C1 segment of cervical spinal cord (tissue), 14 donors: ENCODE data around the gene TSR3.
A peak's percentile ranks its signal among the peaks of the same experiment; 100 is the strongest.

ENCODE experiments used
- DNase-seq, 14 donors: peaks; one replicate each; lab custom pipeline; 2025; lab: John Stamatoyannopoulos, UW

TSR3 gene

DNA sequence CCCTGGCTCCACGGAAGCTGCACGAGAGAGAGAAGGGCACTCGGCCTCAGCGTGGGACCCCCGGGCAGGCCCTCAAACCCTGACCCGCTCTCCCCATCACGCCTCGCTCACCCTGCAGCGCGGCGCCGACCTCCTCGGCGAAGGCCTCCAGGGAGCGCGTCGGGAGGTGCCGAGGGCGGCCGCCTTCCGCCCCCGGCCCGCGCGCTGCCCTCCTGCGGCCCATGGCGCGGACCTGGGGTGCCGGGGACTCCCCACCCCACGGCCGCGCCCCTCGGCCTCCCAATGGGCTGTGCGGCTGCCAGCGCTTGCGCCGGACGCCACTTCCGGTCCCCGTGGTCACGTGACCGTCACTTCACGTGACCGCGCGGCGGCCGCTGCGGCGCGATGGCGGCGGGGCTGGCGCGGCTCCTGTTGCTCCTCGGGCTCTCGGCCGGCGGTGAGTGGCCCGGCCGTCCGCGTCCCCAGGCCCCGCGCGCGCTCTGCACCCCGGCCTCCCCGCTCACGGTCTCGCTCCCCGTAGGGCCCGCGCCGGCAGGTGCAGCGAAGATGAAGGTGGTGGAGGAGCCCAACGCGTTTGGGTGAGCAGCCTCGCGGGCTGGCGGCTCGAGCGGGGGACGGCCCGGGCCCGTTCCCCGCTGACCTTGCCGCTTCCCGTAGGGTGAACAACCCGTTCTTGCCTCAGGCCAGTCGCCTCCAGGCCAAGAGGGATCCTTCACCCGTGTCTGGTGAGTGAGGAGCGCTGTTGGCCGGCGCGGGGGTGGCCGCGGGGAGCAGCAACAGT lies at the start of gene TSR3, which contains the start of gene GNPTG:
Gene TSR3, minus strand, starts transcription at position 297 of the 781 bp plus-strand sequence. Its CDS starts 74 bp downstream, at position 223.
Gene GNPTG, plus strand, starts transcription at position 350 of the 781 bp plus-strand sequence. Its CDS starts 35 bp downstream, at position 385.
- DNase-seq, result peak in 13 of 14 donors; percentile 41 to 89 (median 66)

DNA sequence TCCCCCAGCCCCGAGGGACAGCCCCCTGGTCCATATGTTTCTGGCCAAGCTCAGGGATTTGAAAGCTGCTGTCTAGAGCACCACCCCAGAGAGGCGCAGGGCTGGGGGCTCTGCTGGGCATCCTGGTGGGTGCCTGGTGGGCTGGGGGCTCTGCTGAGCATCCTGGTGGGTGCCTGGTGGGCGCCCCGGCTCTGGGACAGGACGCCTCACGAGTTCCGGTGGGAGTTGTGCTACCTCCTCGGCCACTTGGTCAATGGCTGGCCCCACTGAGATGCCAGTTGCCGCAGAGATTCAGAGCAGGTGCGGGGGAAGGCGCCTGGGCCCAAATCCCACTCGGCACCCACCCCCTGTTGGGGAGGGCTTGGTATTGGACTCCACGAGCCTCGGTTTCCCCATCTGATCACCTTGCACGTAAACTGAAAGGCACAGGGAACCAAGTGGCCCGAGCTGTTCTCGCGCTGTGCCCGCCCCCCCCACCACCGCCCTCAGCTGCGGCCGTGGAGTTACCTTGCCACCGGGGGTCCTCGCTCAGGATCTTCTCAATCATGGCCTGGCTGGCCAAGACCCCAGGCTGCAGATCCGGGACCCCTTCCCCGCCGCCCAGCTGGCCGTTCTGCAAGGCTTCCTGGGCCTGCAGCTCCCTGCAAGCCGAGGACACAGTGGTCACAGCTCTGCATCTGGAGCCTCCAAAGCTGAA lies 49.5 kb upstream of the TSR3 start:
- no peak for DNase-seq

DNA sequence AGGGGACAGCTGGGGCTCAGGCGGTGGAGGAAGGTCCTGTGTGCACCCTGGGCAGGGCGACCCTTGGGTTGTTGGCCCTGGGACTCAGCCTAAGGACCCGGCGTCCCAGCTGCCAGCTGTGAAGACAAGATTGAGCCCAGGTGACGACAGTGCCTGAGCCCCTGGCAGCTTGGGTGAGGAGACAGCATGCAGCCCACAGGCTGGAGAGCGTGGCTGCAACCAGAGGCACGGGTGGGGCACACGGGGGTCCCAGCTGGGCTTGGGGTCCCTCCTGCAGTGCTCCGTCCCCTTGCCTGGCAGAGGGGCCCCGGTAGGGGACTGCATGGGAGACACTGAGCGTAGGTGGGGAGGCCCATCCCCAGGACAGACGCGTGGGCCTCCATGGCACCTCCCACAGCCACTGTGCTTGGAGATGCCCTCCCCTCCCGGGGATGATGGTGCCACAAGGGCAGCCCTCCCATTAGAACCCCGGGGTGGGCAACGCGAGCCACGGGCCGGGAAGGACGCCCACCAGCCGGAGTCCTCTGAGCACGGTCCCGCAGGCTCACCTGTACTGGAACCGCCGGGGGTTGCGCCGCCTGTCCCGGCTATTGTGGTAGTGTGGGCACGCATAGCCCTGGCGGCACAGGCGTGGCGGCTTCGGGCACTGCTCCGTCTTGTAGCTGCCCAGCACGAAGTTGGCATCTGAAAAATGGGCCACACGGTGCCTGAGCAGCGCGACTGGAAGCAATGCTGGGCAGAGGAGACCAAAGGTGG lies 47.3 kb upstream of the TSR3 start:
- DNase-seq, result no peak

- DNase-seq, result no peak
These were observed 46.7 kb upstream of the TSR3 start for GRCh38 chr16:1398351-1398750.

GRCh38 chr16:1397779-1398178 lies 46.1 kb upstream of the TSR3 start:
- DNase-seq, result no peak

- DNase-seq, result no peak
These were observed 43.9 kb upstream of the TSR3 start for GRCh38 chr16:1395444-1396031.

- no peak for DNase-seq
These were observed 42.8 kb upstream of the TSR3 start for GRCh38 chr16:1394367-1394951.

DNA sequence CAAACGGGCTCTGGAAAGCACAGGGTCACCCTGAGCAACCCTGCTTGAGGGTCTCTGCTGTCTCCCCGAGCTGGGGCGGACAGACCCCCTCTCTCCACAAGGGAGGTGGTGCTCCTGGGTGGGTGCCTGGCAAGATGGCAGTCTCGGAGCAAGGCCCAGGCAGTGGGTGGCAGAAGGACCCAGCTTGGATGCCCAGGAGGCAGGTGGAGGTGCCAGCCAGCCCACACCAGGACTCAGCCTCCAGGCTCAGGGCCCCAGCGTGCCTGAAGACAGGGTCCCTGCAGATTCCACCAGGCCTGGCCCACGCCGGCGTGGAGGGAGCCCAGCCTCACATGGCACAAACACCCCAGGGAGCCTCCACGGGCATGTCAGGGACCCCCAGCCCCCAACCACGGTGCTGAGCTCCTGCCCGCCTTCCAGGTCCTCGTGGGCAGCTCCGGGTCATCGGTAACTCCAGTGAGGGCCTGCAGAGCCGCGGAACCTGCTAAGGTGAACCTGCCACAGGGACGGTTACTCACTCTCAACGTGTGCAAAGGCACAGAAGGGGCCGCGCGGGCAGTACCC lies 42.0 kb upstream of the TSR3 start:
- no peak for DNase-seq

GRCh38 chr16:1392826-1393225 lies 41.1 kb upstream of the TSR3 start:
- no peak for DNase-seq

- DNase-seq, result no peak
These were observed 38.6 kb upstream of the TSR3 start for GRCh38 chr16:1390239-1390779.

DNA sequence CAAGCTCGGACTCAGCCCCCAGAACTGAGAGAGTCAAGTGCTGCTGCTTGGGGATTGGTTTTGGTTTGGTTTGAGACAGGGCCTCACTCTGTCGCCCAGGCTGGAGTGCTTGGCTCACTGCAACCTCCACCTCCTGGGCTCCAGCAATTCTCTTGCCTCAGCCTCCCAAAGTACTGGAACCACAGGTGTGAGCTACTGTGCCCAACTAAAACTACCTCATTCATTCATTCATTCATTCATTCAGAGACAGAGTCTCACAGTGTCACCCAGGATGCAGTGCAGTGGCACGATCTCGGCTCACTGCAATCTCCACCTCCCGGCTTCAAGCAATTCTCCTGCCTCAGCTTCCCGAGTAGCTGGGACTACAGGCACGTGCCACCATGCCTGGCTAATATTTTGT lies 38.1 kb upstream of the TSR3 start:
- DNase-seq, result no peak

DNA sequence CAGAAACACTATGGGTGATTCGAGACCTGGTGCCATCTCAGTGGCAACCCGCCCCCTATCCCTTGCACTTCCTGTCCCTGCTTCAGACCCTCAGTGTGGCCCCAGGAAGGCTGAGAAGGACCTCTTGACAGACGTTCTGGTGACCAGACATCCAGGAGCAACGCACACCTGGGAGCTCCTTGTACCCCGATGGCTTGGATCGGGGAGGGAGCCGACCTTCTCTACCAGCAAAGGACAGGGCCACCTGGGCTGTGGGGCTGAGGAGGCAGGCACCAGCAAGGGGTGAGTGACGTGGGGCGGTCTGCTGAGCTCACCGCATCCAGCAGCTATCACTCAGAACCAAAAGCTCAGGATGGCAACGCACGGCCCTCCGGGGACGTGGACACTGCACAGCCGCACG lies 35.7 kb upstream of the TSR3 start:
- DNase-seq, result no peak

- DNase-seq, result no peak
These were observed 33.6 kb upstream of the TSR3 start for GRCh38 chr16:1385232-1385631.

- no peak for DNase-seq
These were observed 31.9 kb upstream of the TSR3 start for GRCh38 chr16:1383556-1383955.

DNA sequence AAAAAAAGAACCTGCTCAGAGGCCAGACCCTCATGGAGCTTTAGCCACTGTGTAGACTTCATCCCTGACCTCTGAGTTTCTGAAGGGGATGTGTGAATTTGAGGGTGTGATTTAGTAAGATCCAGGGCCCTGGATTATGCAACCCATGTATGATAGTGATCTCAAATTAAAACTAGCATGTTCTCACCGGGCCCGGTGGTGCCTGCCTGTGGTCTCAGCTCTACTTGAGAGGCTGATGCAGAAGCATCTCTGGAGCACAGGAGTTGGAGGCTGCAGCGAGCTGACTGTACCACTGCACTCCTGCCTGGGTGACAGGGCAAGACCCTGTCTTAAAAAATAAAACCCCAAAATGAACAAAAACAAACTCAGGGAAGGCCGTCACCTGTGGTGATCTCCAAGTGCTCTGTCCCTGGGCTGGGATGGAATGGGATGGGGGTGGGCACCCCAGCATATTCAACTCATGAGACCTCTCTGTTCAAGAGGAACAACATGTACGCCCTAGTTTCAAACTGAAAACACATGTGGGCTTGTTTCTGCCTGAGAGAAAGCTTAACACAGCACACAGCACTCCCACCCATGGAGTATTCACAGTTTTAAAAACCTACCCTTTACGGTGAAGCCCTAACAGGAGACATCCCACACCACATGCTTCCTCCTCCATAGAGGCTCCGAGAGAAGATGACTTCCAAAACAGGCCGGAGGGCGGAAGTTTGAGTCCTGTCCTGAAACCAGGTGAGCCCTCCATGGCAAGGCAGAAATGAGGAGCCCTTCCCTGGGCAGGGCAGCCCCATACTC lies 30.1 kb upstream of the TSR3 start:
- no peak for DNase-seq

DNA sequence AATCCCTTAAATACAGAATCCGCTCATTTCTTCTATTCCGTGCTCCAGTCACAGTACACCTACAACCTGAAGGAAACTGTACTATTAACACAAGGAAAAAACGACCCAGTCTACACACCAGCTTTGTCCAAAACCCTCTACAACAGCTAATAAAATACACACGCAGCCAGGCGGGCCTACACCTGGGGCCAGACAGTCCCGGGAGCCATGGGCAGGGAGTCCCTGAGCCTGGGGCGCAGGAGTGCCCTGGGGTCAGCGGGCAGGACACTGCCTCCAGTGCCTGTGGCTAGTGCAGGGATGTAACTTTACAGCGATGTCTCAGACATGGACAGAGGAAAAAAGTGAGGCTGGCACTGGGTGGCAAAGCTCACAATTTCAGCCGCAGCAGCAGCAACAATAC lies 28.5 kb upstream of the TSR3 start:
- no peak for DNase-seq

DNA sequence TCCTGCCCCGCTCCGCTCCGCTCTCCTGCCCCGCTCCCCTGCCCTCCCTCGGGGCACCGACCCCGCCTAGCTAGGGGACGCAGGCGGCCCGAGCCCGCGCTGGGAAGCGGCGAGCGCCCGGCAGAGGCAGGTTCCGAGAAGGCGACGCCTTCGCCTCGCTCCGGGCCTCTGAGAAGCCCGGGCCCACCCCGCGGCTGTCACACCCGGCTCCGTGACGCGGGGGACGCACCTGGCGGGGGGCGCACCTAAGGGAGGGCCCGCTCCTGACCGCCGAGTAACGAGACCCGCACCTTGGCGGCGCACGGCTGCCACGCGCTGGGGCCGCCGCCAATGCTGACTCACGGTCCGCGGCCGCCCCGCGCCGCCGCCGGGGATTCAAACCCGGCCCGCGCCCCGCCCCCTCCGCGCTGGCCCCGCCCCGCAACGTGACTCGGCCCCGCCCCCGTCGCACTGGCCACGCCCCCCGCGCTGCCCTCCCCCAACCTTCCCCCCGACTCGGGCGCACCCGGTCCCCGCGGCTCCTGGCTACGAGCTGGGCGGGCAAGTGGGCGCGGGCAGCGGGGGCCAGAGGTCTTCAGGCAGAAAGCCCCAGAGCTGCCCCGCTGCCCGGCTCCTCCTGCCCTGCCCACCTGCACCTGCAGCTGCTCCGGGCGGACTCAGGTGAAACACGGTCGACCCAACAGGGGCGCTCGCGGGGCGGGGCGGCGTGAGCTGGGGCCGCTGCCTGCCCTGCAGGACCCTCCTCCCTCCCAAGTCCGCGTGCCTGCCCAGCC lies 27.8 kb upstream of the TSR3 start:
- DNase-seq, result peak in 3 of 14 donors; percentile 5 to 67 (median 24)

DNA sequence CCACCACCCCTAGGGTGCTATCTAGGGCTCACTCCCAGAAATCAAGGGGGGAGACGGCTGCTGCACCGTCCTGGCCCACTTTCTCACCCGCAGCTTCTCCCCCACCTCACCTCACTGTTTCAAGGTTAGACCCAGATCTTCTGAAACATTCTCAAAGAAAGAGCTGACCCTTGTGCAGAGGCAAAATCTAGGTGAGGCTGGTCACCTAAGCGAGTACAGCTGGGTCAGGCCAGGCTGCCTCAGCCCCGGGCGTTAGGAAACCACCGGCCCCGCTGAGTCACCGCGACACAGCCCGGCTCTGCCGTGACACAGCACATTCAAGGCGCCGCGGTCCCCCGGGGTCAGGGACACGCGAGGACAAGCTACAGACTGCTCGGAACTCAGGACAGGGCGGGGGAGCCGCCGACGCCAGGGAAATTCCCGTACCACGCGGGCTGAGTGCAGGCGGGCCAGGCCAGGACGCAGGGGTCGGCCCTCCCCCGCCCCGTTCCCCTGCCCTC lies 27.2 kb upstream of the TSR3 start:
- DNase-seq, result peak in 9 of 14 donors; percentile 8 to 87 (median 22)
